Pulmonary artery endothelial cell (primary cell): ENCODE measurements around the gene LRRC39. TPM values are rescaled to one million over a fixed set of nuclear protein-coding genes. Genes with fewer than 3 reads are reported as not detected.

ENCODE experiments used
- DNase-seq: peaks from one replicate; pipeline ENCODE4 v3.0.0-alpha.2; 2011; ENCODE audit warnings: low read depth, low spot score
- total RNA-seq: library from RNA; depleted of rRNA; stranded (reverse); fragments of >200 nt; gene quantifications from 2 replicates; pipeline ENCODE4 v1.2.3, GENCODE V29; 2014

The LRRC39 gene
- total RNA-seq, 1 donor from 2014 or later: 0.20 TPM

DNA sequence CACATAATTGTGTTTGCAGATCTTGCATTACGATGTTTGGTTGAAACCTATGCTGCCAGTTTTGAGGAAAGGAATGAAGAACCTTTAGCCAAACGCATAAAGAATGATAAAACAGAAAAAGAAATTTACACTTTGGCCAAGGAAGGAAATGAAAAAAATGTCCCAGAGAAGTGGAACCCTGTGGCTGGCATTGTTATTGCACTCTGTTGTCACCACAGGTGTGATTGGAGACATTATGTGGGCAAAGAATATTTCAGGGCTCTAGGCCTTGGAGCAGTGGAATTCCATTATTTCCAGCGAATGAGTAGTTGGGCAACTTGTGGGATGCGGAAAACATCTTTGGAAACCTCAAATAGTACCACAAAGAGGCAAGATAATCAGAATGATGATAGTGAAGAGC, 30.2 kb downstream of the LRRC39 start:
- DNase-seq: no peak

DNA sequence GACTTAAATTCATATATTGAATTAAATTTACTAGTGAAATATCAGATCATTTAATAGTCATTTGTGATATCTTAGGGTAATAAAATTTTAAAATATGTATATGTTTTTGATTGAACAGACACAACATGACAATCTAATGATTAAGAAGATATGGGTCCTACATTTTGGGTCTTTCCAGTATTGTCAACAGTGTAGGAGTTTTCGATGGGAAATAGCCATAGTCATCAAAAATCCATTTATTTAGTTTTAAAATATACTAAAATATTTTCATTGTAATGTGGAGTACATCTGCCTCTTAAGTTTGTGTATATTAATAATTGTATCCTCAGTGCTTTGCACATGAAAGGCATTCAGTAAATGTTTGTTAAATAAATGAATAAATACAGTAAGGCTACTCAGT, 31.1 kb downstream of the LRRC39 start:
- DNase-seq: no peak

DNA sequence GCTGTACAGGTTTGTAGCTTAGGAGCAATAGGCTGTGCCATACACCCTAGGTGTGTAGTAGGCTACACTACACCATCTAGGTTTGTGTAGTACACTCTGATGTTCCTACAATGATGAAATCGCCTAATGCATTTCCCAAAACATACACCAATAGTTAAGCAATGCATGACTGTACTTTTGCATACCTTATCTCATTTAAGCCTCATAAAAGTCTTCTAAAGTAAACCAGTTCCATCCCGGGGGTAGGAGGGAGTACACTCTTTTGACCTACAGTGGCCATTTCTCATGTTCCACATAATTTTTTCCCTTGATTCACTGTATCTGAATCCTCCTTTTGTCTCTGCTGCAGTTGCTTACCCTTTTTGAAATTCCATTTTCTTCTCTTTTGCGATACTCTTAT, 32.9 kb downstream of the LRRC39 start:
- DNase-seq: no peak

GRCh38 chr1:100142343-100142742, 35.7 kb downstream of the LRRC39 start:
- DNase-seq: no peak

DNA sequence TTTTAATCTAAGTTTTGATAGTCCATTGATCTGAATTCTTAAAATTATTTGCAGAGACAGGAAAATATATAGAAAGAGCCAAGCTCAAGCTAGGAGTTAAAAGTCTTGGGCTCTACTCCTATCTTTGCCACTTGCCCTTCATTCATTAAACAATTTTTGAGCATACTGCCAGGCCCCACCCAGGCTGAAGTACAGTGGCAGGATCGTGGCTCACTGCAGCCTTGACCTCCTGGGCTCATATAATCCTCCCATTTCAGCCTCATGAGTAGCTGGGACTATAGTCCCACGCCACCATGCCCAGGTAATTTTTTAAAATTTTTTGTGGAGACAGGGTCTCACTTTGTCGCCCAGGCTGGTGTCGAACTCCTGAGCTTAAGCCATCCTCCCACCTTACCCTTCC, 36.9 kb downstream of the LRRC39 start:
- no peak for DNase-seq

DNA sequence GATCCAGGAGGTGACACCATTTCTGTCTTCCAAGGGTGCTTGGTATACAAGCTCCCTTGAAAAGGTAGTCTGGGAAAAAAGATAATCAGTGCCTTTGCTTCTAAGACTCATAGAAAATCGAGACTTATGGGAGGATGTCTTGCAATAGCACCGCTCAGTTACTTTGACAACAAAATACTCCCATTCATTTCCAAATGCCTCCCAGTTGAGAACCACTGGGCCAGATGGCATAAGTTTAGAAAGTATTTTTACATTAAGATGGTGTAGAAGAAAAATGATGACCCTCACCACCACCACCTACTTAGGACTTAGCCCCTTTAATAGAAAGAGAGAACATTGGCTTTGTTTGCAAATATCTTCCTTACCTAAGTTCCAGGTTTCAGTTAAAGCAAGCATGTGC, 40.5 kb downstream of the LRRC39 start:
- DNase-seq: no peak

DNA sequence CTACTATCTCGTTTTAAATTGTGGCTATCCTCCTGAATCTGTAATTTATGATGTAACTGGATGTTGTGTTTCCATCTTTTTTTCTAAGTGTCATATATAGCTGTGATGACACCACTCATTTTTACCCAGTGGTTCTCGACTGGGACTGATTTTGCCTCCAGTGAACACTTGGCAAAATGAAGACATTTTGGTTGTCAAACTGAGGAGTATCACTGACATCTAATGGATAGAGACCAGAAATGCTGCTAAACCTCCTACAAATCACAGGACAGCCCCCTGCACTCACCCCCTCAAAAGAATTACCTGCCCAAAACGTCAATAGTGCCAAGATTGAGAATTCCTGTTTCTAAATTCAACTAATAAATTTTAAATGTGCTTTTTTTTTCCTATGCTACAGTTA, 43.2 kb downstream of the LRRC39 start:
- DNase-seq: no peak

DNA sequence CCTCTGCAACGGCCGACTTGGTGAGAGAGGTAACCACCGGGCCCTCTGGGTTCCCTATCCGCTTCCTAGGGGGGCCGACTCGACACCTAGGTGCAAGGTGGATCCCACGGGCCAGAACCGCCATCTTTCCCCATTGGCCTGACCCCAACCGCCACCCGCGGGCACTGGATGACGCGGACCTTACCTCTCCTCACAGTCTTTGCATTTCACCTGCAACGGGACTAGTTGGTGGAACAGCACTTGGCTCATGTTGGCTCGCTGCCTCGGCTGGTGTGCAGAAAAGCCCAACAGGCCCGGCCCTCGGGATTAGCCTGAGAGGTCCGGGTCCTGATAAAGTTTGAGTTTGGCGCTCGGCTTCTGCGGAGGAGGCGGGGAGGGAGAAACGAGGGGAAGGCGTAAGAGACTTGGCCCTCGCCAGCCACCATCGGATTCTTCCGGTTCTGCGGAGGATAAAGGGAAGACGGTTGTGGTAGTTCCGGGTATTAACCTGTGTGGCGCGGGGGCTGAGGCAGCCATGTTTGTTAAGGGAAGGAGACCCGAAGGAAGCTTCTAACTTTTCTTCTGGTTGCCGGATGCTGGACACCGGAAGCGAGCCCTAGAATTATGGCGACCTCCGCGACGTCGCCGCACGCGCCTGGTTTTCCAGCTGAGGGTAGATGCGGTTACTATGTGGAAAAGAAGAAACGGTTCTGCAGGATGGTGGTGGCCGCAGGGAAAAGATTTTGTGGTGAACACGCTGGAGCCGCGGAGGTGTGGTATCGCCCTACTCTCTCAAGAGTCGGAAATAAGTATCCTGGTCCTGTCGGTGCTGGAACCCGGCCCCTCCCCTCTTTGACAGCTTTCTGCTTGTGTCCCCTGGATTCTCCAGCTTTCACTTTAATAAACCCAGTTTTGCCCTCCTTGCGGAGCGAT, 45.2 kb downstream of the LRRC39 start, which contains the start of the genes SASS6 and TRMT13:
TSS of gene SASS6 (minus strand) at position 365 of the 912 bp plus-strand sequence. CDS start at position 249, 116 bp downstream.
TSS of gene TRMT13 (plus strand) at position 598 of the 912 bp plus-strand sequence. CDS start at position 604, 6 bp downstream.
- peak; percentile 98 for DNase-seq

DNA sequence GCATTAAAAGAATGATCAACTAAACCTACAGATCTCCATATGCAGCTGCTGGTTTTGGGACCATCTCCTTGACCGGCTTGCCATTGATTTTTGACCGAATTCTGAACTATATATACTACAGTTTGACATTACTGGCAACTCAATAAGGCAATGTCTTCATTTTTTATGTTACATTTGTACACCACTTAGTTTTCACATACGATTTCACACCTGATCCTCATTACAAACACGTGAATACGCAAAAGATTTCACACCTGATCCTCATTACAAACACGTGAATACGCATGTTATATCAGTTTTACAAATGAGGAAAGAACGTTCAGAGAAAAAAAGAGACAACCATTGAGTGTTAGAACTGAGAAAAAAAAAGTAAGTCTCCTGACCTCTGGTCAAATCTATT, 46.4 kb downstream of the LRRC39 start:
- DNase-seq: no peak

GRCh38 chr1:100130552-100131077, 47.4 kb downstream of the LRRC39 start:
- DNase-seq: peak; percentile 5

DNA sequence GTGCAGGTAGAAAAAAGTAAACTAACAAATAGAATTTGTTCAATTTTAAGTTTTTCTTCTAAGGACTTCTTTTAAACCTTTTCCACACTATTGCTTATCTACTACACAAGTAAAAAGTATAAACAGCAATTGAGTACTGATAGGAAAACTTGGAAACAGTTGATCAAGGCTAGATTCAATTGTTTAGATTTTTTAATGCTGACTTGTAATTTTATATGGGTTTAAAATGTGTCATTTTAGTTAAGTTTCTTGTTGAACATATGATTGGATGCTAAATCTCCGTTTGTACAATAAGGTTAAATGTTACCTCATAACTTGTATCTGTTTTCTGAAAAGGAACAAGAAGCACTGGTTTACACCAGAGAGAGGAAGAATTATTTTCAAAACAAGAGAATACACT, 50.8 kb downstream of the LRRC39 start:
- no peak for DNase-seq

GRCh38 chr1:100122177-100122576, 55.9 kb downstream of the LRRC39 start:
- DNase-seq: no peak

DNA sequence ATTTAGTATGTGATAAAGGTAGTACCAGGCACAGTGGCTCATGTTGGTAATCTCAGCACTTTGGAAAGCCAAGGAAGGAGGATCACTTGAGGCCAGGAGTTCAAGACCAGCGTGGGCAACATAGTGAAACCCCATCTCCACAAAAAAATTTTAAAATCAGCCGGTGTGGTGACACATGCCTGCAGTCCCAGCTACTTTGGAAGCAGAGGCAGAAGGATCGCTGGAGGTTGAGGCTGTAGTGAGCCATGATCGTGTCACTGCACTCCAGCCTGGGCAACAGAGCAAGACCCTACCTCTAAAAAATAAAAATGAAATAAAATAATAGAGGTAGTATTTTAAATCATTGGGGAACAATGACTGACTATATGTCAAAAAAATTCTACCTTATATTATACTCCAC, 62.5 kb downstream of the LRRC39 start:
- DNase-seq: no peak

- no peak for DNase-seq
Observed at GRCh38 chr1:100109554-100110066, 68.4 kb downstream of the LRRC39 start.

- no peak for DNase-seq
Observed at GRCh38 chr1:100107696-100108095, 70.4 kb downstream of the LRRC39 start.

- no peak for DNase-seq
Observed at GRCh38 chr1:100101564-100101963, 76.5 kb downstream of the LRRC39 start.

DNA sequence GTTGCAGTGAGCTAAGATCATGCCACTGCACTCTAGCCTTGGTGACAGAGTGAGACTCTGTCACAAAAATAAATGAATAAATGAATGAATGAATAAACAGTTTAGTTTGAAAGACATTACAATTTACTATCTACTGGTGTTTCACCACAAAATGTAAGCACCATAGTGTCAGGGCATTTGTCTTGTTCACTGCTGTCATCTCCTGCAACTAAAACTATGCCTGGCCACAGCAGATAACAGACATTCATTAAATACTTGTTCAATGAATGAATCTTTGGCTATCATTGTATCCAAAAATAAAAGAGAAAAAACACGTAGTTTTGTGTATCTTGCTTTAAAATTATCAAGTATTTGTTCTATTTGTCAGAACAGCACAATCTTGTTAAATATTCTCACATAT, 77.9 kb downstream of the LRRC39 start:
- no peak for DNase-seq

Other genes with a start within 250 kb of the LRRC39 start
- 20.8 and 31.0 TPM in 2 replicates for gene SLC35A3, start 208.3 kb downstream of the LRRC39 start, total RNA-seq
- gene SASS6, start 45.3 kb downstream of the LRRC39 start, total RNA-seq: 3.0 and 5.0 TPM in 2 replicates
- gene TRMT13, start 45.1 kb downstream of the LRRC39 start, total RNA-seq: 6.1 and 19.6 TPM in 2 replicates
- gene DBT, start 71.6 kb upstream of the LRRC39 start, total RNA-seq: 5.3 and 7.4 TPM in 2 replicates
- 48.9 and 57.9 TPM in 2 replicates for gene RTCA, start 88.0 kb upstream of the LRRC39 start, total RNA-seq
- gene CDC14A, start 174.2 kb upstream of the LRRC39 start, total RNA-seq: 12.6 and 13.3 TPM in 2 replicates